ENCODE measurements around the gene NTN4. TPM values are rescaled to one million over a fixed set of nuclear protein-coding genes. Genes with fewer than 3 reads are reported as not detected.
A peak's percentile ranks its signal among the peaks of the same experiment; 100 is the strongest.

NTN4 gene
- polyA plus RNA-seq, result 8.3 to 19.5 TPM (median 11.1 TPM) in 3 replicates
- 8.9 TPM for polyA plus RNA-seq (2011; ENCODE audit: low read depth)
- polyA plus RNA-seq (2011; cell fraction: cytosol; rRNA removed), result 6.5 and 11.0 TPM in 2 replicates
- polyA plus RNA-seq (2011; cell fraction: nucleus; rRNA removed), result 30.2 and 34.8 TPM in 2 replicates
- 7.4 and 11.4 TPM in 2 replicates for polyA plus RNA-seq (2012; ENCODE audit: low replicate concordance)
- polyA minus RNA-seq, result 15.6 to 44.6 TPM (median 18.6 TPM) in 3 replicates
- 7.1 TPM for polyA minus RNA-seq (2011; cell fraction: cytosol; rRNA and poly(A)+ RNA removed)
- polyA minus RNA-seq (2011; cell fraction: nucleus; rRNA and poly(A)+ RNA removed), result 41.9 and 51.6 TPM in 2 replicates

DNA sequence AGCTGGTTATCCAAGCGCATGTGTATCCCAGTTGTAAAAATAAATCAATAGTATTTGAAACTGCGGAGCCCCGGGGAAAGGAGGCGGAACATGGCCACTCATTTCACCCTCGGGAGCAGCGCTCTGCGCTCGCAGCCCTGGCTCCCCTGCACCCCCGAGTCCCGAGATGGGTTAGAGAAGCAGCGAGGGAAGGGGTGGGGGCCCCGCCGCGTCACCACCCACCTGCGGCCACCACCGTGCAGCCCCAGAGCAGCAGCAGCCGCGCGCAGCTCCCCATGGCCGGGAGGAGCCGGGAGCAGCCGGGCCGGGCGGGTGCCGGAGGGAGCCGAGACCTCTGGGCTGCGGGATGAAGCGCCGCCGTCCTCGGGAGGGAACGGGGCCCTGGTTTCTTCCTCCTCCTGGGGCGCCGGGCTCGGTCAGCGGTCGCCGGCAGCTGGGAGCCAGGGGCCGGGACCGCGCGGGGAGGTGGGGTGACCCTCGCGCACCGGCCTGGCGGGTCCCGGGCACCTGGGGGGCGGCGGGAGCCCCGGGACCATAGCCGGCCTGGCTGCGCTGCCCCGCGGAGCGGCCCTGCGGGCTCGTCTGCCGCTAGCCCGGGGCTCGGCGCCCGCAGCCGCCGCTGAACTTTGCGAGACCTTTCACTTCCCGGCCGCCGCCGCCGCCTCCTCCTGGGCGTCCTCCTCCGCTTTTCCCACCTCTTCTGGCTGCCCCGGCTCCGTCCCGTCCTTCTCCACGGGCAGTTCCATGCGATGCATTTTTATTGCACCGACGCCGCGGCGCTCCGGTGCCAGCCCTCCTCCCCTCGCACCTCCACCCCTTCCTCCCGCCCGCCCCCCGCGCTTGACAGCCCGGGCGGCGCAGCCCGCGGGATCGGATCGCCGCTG lies at the start of gene NTN4:
TSS of gene NTN4 (minus strand) at position 732 of the 884 bp plus-strand sequence. CDS start at position 277, 455 bp downstream.
- no peaks in the 10 kb centered on the region for H3K9me1 ChIP-seq (ENCODE audit: control insufficient read depth, extremely low read depth, insufficient read depth, low read length)
- H3K9me3 ChIP-seq (ENCODE audit: control insufficient read depth, low read depth, low read length), result no peaks in the 10 kb centered on the region
- no peaks in the 10 kb centered on the region for H4K20me1 ChIP-seq (ENCODE audit: control insufficient read depth, extremely low read depth, insufficient read depth, low read length)
- no peaks in the 10 kb centered on the region for H3K79me2 ChIP-seq (ENCODE audit: control insufficient read depth, insufficient read depth, low read length)
- H3K4me1 ChIP-seq (ENCODE audit: control insufficient read depth, extremely low read depth, insufficient read depth, low read length), result peaks cover 23% of the 10 kb centered on the region
- peak within 1 kb of the TSS; percentile 93 for H3K4me2 ChIP-seq (ENCODE audit: control insufficient read depth, extremely low read depth, insufficient read depth, low read depth, low read length)
- H3K4me3 ChIP-seq (ENCODE audit: control insufficient read depth in 2 of 3, extremely low read depth in 1 of 3, insufficient read depth in 2 of 3, low read depth in 1 of 3, low read length in 3 of 3), result peak within 1 kb of the TSS; percentile 52 to 77 (median 71)
- DNase-seq (ENCODE audit: low read depth, low spot score) (no peak), FAIRE-seq (no peak)
- peak within 1 kb of the TSS; percentile 51 for H3K27ac ChIP-seq (ENCODE audit: control insufficient read depth, insufficient read depth, low read length)
- H3K27me3 ChIP-seq (ENCODE audit: control insufficient read depth, extremely low read depth, insufficient read depth, low read length), result no peaks in the 10 kb centered on the region
- no peak for TF ChIP-seq EZH2 (IDR thresholded peaks at IDR 0.05; ENCODE audit: low read length)
- TF ChIP-seq, protein P1, sequence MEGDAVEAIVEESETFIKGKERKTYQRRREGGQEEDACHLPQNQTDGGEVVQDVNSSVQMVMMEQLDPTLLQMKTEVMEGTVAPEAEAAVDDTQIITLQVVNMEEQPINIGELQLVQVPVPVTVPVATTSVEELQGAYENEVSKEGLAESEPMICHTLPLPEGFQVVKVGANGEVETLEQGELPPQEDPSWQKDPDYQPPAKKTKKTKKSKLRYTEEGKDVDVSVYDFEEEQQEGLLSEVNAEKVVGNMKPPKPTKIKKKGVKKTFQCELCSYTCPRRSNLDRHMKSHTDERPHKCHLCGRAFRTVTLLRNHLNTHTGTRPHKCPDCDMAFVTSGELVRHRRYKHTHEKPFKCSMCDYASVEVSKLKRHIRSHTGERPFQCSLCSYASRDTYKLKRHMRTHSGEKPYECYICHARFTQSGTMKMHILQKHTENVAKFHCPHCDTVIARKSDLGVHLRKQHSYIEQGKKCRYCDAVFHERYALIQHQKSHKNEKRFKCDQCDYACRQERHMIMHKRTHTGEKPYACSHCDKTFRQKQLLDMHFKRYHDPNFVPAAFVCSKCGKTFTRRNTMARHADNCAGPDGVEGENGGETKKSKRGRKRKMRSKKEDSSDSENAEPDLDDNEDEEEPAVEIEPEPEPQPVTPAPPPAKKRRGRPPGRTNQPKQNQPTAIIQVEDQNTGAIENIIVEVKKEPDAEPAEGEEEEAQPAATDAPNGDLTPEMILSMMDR (optimal IDR thresholded peaks at IDR 0.05 in 1 of 3, IDR thresholded peaks at IDR 0.05 in 1 of 3, conservative IDR thresholded peaks at IDR 0.05 in 1 of 3; ENCODE audit: extremely low read depth in 1 of 3, insufficient read depth in 2 of 3, low read length in 3 of 3), result no peak
- H2AFZ ChIP-seq (ENCODE audit: control insufficient read depth, low read length), result peak within 1 kb of the TSS; percentile 91
- dilution Hi-C loops (cut with MboI; ENCODE audit: extremely low pct_ligation_motif_present, low sequenced_read_pairs), result no loop called here
- H3K36me3 ChIP-seq (ENCODE audit: control insufficient read depth in 2 of 2, extremely low read depth in 1 of 2, insufficient read depth in 2 of 2, low read length in 2 of 2), result no peaks in the 10 kb centered on the region
- peak within 1 kb of the TSS; percentile 74 for H3K9ac ChIP-seq (ENCODE audit: control insufficient read depth, extremely low read depth, insufficient read depth, low read length)

DNA sequence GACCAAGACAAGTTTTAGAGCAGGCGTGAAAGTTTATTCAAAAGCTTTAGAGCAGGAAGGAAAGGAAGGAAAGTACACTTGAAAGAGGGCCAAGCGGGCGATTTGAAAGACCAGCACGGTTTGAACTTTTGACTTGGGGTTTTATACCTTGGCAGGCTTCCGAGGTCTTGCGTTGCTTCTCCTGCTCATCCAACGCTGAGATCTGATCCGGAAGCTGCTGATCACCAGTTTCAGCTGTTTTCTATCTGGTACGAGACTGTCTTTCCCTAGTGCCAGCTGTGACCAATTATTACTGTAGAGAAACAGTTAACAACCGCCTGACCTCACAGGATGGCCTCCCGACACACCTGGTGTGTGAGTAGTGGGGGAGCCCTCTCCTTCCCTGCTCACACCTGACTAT lies 47.6 kb upstream of the NTN4 start:
- TF ChIP-seq, protein P1 (optimal IDR thresholded peaks at IDR 0.05 in 1 of 3, IDR thresholded peaks at IDR 0.05 in 1 of 3, conservative IDR thresholded peaks at IDR 0.05 in 1 of 3; ENCODE audit: extremely low read depth in 1 of 3, insufficient read depth in 2 of 3, low read length in 3 of 3), result no peak
- TF ChIP-seq EZH2 (IDR thresholded peaks at IDR 0.05; ENCODE audit: low read length), result no peak
- no peak overlapping the region for H2AFZ ChIP-seq (ENCODE audit: control insufficient read depth, low read length)
- no peak overlapping the region for H3K4me3 ChIP-seq (ENCODE audit: control insufficient read depth in 2 of 3, extremely low read depth in 1 of 3, insufficient read depth in 2 of 3, low read depth in 1 of 3, low read length in 3 of 3)
- no peak overlapping the region for H3K9ac ChIP-seq (ENCODE audit: control insufficient read depth, extremely low read depth, insufficient read depth, low read length)
- no peak overlapping the region for H3K27ac ChIP-seq (ENCODE audit: control insufficient read depth, insufficient read depth, low read length)
- H4K20me1 ChIP-seq (ENCODE audit: control insufficient read depth, extremely low read depth, insufficient read depth, low read length), result no peaks in the 10 kb centered on the region
- H3K27me3 ChIP-seq (ENCODE audit: control insufficient read depth, extremely low read depth, insufficient read depth, low read length), result peaks cover 12% of the 10 kb centered on the region
- no peaks in the 10 kb centered on the region for H3K79me2 ChIP-seq (ENCODE audit: control insufficient read depth, insufficient read depth, low read length)
- H3K4me2 ChIP-seq (ENCODE audit: control insufficient read depth, extremely low read depth, insufficient read depth, low read depth, low read length), result no peak overlapping the region
- no peaks in the 10 kb centered on the region for H3K9me3 ChIP-seq (ENCODE audit: control insufficient read depth, low read depth, low read length)
- H3K9me1 ChIP-seq (ENCODE audit: control insufficient read depth, extremely low read depth, insufficient read depth, low read length), result no peaks in the 10 kb centered on the region
- peaks cover 8% of the 10 kb centered on the region for H3K4me1 ChIP-seq (ENCODE audit: control insufficient read depth, extremely low read depth, insufficient read depth, low read length)
- dilution Hi-C loops (cut with MboI; ENCODE audit: extremely low pct_ligation_motif_present, low sequenced_read_pairs), result no loop called here
- no peaks in the 10 kb centered on the region for H3K36me3 ChIP-seq (ENCODE audit: control insufficient read depth in 2 of 2, extremely low read depth in 1 of 2, insufficient read depth in 2 of 2, low read length in 2 of 2)
- DNase-seq (ENCODE audit: low read depth, low spot score) (no peak), FAIRE-seq (no peak)
